ENCODE measurements around the gene GLI2.

DNA sequence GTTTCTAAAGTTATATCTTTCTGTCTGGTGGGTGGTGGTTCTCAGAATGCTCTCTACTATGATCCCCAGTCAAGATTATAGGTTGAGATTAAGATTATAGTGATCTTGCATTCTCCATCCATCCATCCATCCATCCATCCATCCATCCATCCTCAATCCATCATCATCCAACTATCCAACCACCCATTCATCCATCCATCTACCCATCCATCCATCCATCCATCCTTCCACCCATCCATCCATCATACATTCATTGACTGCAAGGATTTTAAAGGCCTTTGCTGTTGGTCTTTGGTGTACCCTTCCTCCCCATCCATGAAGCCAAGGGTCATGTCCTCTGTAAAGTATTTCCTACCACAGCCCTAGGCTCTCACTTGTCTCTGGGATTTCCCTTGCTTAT is 13.1 kb downstream of the GLI2 start:
- TF ChIP-seq, protein P1, sequence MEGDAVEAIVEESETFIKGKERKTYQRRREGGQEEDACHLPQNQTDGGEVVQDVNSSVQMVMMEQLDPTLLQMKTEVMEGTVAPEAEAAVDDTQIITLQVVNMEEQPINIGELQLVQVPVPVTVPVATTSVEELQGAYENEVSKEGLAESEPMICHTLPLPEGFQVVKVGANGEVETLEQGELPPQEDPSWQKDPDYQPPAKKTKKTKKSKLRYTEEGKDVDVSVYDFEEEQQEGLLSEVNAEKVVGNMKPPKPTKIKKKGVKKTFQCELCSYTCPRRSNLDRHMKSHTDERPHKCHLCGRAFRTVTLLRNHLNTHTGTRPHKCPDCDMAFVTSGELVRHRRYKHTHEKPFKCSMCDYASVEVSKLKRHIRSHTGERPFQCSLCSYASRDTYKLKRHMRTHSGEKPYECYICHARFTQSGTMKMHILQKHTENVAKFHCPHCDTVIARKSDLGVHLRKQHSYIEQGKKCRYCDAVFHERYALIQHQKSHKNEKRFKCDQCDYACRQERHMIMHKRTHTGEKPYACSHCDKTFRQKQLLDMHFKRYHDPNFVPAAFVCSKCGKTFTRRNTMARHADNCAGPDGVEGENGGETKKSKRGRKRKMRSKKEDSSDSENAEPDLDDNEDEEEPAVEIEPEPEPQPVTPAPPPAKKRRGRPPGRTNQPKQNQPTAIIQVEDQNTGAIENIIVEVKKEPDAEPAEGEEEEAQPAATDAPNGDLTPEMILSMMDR (IDR thresholded peaks at IDR 0.05; ENCODE audit: low read length) = no peak
- TF ChIP-seq EZH2 (optimal IDR thresholded peaks at IDR 0.05; ENCODE audit: low read depth, low read length) = no peak

All from MM.1S (cell line).